Neural cell (in vitro differentiated cells): ENCODE results near the gene ZNF558. TPM values are rescaled to one million over a fixed set of nuclear protein-coding genes. Genes with fewer than 3 reads are reported as not detected.

Source experiments
- H2AFZ ChIP-seq: fragments of 200-600, 300-800 bp; sonication (generic), shearing (Covaris generic); 2 replicates; pipeline ENCODE4 v1.6.0; 2014; ENCODE audit warnings: low read depth, mild to moderate bottlenecking, antibody characterized with exemption, low read length, moderate library complexity
- H3F3A ChIP-seq: fragments of 200-600 bp; shearing (Covaris generic); 2 replicates; pipeline ENCODE4 v1.6.1; 2016; ENCODE audit warnings: mild to moderate bottlenecking, moderate library complexity, mixed read lengths, antibody characterized with exemption, low read length; ENCODE audit not compliant: insufficient read depth, poor library complexity, severe bottlenecking
- H3K27ac ChIP-seq: fragments of 200-600, 300-800 bp; sonication (generic), shearing (Covaris generic); 2 replicates; pipeline ENCODE4 v1.5.1; 2014; ENCODE audit warnings: mild to moderate bottlenecking, low read length, moderate library complexity
- H3K27me3 ChIP-seq: fragments of 300-800, 200-600 bp; sonication (generic), shearing (Covaris generic); 2 replicates; pipeline ENCODE4 v1.6.0; 2014; ENCODE audit warnings: mild to moderate bottlenecking, low read depth, low read length, moderate library complexity; ENCODE audit not compliant: insufficient read depth
- H3K36me3 ChIP-seq: fragments of 300-800, 200-600 bp; sonication (generic), shearing (Covaris generic); 2 replicates; pipeline ENCODE4 v1.5.1; 2014; ENCODE audit warnings: mild to moderate bottlenecking, antibody characterized with exemption, low read length, moderate library complexity; ENCODE audit not compliant: insufficient read depth
- H3K4me2 ChIP-seq: fragments of 300-800, 200-600 bp; sonication (generic), shearing (Covaris generic); 2 replicates; pipeline ENCODE4 v1.6.0; 2014; ENCODE audit warnings: mild to moderate bottlenecking, low read length
- H3K4me3 ChIP-seq: fragments of 300-800, 200-600 bp; sonication (generic), shearing (Covaris generic); 2 replicates; pipeline ENCODE4 v1.5.1; 2014; ENCODE audit warnings: mild to moderate bottlenecking, low read length, moderate library complexity
- H3K79me2 ChIP-seq: fragments of 200-600 bp; shearing (Covaris generic); replicated peaks from 2 replicates; pipeline ENCODE4 v1.6.0; 2014; ENCODE audit warnings: mild to moderate bottlenecking, low read length, moderate library complexity; ENCODE audit not compliant: insufficient read depth
- H3K9ac ChIP-seq: fragments of 300-800, 200-600 bp; sonication (generic), shearing (Covaris generic); 2 replicates; pipeline ENCODE4 v1.6.1; 2016; ENCODE audit warnings: mild to moderate bottlenecking, low read length, mixed read lengths
- H3K9me2 ChIP-seq: fragments of 200-600 bp; shearing (Covaris generic); 2 replicates; pipeline ENCODE4 v1.6.1; 2016; ENCODE audit warnings: mild to moderate bottlenecking, low read length, mixed read lengths; ENCODE audit not compliant: insufficient read depth
- H3K9me3 ChIP-seq: fragments of 200-600, 300-800 bp; sonication (generic), shearing (Covaris generic); 2 replicates; pipeline ENCODE4 v1.6.1; 2016; ENCODE audit warnings: mild to moderate bottlenecking, mixed run types, low read length, moderate library complexity, mixed read lengths
- H4K20me1 ChIP-seq: fragments of 200-600 bp; shearing (Covaris generic); 2 replicates; pipeline ENCODE4 v1.6.1; 2016; ENCODE audit warnings: mild to moderate bottlenecking, mixed run types; ENCODE audit not compliant: insufficient read depth
- EP300 ChIP-seq: fragments of 450-650 bp; conservative IDR thresholded peaks from 2 replicates; pipeline ENCODE4 v1.6.1; 2014; ENCODE audit warnings: antibody characterized with exemption, mild to moderate bottlenecking, moderate library complexity; ENCODE audit not compliant: poor library complexity, severe bottlenecking
- EZH2 ChIP-seq: fragments of 200-600, 300-800 bp; shearing (Covaris generic), sonication (generic); IDR thresholded peaks from 2 replicates; pipeline ENCODE4 v1.6.1; 2014; ENCODE audit warnings: antibody characterized with exemption, low read length, borderline replicate concordance, mild to moderate bottlenecking; ENCODE audit not compliant: insufficient read depth, poor library complexity, severe bottlenecking
- MXI1 ChIP-seq: fragments of 450-650 bp; conservative IDR thresholded peaks from 2 replicates; pipeline ENCODE4 v1.6.1; 2014; ENCODE audit warnings: antibody characterized with exemption, mild to moderate bottlenecking; ENCODE audit not compliant: poor library complexity, severe bottlenecking
- POLR2AphosphoS5 ChIP-seq: IDR thresholded peaks from 2 replicates; pipeline ENCODE4 v1.6.1; 2012
- RAD21 ChIP-seq: fragments of 450-650 bp; conservative IDR thresholded peaks from 2 replicates; pipeline ENCODE4 v1.6.1; 2014; ENCODE audit warnings: antibody characterized with exemption, mild to moderate bottlenecking, moderate library complexity
- SMC3 ChIP-seq: fragments of 450-650 bp; conservative IDR thresholded peaks from 2 replicates; pipeline ENCODE4 v1.6.1; 2014; ENCODE audit warnings: antibody characterized with exemption, mild to moderate bottlenecking, moderate library complexity; ENCODE audit not compliant: poor library complexity
- TAF1 ChIP-seq: IDR thresholded peaks from 2 replicates; pipeline ENCODE4 v1.6.1; 2012; ENCODE audit warnings: low read depth
- polyA plus RNA-seq: library from polyadenylated mRNA; depleted of rRNA; stranded (reverse); fragments of >200 nt; gene quantifications from 2 replicates; pipeline ENCODE4 v1.2.3, GENCODE V29; 2014
- TF ChIP-seq, protein P1 (sequence below): IDR thresholded peaks from 2 replicates; pipeline ENCODE4 v1.6.1; 2012; ENCODE audit warnings: borderline replicate concordance
- TF ChIP-seq, protein P2 (sequence below): fragments of 450-650 bp; IDR thresholded peaks from 2 replicates; pipeline ENCODE4 v1.5.1; 2014; ENCODE audit warnings: antibody characterized with exemption, mild to moderate bottlenecking, moderate library complexity; ENCODE audit not compliant: poor library complexity, severe bottlenecking

ZNF558 gene
- polyA plus RNA-seq, 1 donor from 2014 or later = 65.7 TPM

DNA sequence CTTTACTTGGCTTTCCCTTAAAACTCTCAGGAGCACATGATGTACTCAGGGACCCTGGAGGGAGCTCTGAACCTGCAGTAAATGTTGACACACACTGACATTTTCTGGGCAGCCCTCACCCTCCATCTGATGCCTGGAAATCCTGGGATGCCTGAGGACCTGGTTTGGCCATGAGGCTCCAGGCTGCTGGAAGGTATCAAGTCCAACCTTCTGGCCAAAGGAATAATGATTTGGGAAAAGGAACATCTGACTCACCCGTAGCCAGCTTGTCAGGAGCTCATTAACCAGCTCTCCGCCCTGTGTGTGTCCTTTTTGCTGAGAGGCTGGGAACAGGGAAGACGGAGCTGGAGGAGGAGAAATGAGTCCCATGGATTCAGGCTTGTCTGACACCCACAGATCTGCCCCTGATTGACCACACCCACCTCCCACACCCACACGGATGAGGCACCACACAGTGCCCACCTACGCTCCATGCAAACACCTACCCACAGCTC lies 10.3 kb downstream of the ZNF558 start:
- no peak overlapping the region for H3K4me2 ChIP-seq
- H3F3A ChIP-seq = no peaks in the 10 kb centered on the region
- peaks cover 4% of the 10 kb centered on the region for H3K9me3 ChIP-seq
- H3K27ac ChIP-seq = no peak overlapping the region
- H3K4me3 ChIP-seq = no peak overlapping the region
- no peak overlapping the region for H3K9ac ChIP-seq
- no peak for TF ChIP-seq EP300
- peaks cover 35% of the 10 kb centered on the region for H3K36me3 ChIP-seq
- H4K20me1 ChIP-seq = no peaks in the 10 kb centered on the region
- H3K27me3 ChIP-seq = no peaks in the 10 kb centered on the region
- H3K9me2 ChIP-seq = no peaks in the 10 kb centered on the region
- H3K79me2 ChIP-seq = no peaks in the 10 kb centered on the region
- H2AFZ ChIP-seq = no peak overlapping the region

DNA sequence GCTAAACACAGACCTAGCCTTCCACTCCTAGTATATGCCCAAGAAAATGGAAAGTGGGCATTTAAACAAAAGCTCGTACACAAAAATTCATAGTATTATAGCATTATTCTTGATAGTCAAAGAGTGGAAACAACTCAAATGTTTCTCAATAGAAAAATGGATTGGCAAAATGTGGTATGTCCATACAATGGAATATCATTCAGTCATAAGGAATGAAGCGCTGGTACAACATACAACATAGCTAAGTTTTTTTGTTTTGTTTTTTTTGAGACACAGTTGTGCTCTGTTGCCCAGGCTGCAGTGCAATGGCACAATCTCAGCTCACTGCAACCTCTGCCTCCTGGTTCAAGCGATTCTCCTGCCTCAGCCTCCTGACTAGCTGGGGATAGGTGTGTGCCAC lies 11.9 kb downstream of the ZNF558 start:
- TF ChIP-seq, protein P1, sequence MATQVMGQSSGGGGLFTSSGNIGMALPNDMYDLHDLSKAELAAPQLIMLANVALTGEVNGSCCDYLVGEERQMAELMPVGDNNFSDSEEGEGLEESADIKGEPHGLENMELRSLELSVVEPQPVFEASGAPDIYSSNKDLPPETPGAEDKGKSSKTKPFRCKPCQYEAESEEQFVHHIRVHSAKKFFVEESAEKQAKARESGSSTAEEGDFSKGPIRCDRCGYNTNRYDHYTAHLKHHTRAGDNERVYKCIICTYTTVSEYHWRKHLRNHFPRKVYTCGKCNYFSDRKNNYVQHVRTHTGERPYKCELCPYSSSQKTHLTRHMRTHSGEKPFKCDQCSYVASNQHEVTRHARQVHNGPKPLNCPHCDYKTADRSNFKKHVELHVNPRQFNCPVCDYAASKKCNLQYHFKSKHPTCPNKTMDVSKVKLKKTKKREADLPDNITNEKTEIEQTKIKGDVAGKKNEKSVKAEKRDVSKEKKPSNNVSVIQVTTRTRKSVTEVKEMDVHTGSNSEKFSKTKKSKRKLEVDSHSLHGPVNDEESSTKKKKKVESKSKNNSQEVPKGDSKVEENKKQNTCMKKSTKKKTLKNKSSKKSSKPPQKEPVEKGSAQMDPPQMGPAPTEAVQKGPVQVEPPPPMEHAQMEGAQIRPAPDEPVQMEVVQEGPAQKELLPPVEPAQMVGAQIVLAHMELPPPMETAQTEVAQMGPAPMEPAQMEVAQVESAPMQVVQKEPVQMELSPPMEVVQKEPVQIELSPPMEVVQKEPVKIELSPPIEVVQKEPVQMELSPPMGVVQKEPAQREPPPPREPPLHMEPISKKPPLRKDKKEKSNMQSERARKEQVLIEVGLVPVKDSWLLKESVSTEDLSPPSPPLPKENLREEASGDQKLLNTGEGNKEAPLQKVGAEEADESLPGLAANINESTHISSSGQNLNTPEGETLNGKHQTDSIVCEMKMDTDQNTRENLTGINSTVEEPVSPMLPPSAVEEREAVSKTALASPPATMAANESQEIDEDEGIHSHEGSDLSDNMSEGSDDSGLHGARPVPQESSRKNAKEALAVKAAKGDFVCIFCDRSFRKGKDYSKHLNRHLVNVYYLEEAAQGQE = no peak
- TF ChIP-seq SMC3 (no peak), RAD21 (no peak), EP300 (no peak), POLR2AphosphoS5 (no peak), TAF1 (no peak), MXI1 (no peak), EZH2 (no peak)
- TF ChIP-seq, protein P2, sequence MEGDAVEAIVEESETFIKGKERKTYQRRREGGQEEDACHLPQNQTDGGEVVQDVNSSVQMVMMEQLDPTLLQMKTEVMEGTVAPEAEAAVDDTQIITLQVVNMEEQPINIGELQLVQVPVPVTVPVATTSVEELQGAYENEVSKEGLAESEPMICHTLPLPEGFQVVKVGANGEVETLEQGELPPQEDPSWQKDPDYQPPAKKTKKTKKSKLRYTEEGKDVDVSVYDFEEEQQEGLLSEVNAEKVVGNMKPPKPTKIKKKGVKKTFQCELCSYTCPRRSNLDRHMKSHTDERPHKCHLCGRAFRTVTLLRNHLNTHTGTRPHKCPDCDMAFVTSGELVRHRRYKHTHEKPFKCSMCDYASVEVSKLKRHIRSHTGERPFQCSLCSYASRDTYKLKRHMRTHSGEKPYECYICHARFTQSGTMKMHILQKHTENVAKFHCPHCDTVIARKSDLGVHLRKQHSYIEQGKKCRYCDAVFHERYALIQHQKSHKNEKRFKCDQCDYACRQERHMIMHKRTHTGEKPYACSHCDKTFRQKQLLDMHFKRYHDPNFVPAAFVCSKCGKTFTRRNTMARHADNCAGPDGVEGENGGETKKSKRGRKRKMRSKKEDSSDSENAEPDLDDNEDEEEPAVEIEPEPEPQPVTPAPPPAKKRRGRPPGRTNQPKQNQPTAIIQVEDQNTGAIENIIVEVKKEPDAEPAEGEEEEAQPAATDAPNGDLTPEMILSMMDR = no peak
- H3K9me3 ChIP-seq = peaks cover 20% of the 10 kb centered on the region

DNA sequence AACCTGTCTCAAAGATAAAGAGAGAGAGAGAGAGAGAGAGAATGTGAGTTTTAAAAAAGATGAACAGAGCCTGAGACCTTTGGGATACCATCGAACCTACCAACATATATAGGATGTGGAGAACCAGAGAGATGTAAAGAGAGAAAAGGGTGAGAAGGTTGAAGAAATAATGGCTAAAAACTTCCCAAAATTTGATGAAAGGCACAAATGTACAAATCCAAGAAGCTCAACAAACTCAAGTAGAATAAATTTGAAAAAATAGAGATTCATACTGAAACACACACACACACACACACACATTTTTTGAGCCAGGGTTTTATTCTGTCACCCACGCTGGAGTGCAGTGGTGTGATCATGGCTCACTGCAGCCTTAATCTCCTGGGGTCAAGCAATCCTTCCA lies 16.3 kb downstream of the ZNF558 start:
- H3K9me3 ChIP-seq = peaks cover 48% of the 10 kb centered on the region
- H3K9ac ChIP-seq = no peak overlapping the region
- no peak for TF ChIP-seq POLR2AphosphoS5
- no peak for TF ChIP-seq TAF1
- TF ChIP-seq MXI1 = no peak
- TF ChIP-seq, protein P2 = no peak
- TF ChIP-seq EP300 = no peak
- TF ChIP-seq RAD21 = no peak
- TF ChIP-seq, protein P1 = no peak
- no peak for TF ChIP-seq SMC3
- no peak for TF ChIP-seq EZH2
- H4K20me1 ChIP-seq = no peaks in the 10 kb centered on the region
- no peaks in the 10 kb centered on the region for H3F3A ChIP-seq
- peaks cover 71% of the 10 kb centered on the region for H3K36me3 ChIP-seq
- H3K27me3 ChIP-seq = no peaks in the 10 kb centered on the region
- H2AFZ ChIP-seq = no peak overlapping the region
- no peaks in the 10 kb centered on the region for H3K9me2 ChIP-seq
- no peak overlapping the region for H3K27ac ChIP-seq
- H3K4me3 ChIP-seq = no peak overlapping the region
- H3K4me2 ChIP-seq = no peak overlapping the region
- no peaks in the 10 kb centered on the region for H3K79me2 ChIP-seq

More for the DNA sequence above, 11.9 kb downstream of the ZNF558 start:
- no peaks in the 10 kb centered on the region for H3K27me3 ChIP-seq
- H3K9ac ChIP-seq = no peak overlapping the region
- peaks cover 46% of the 10 kb centered on the region for H3K36me3 ChIP-seq
- no peaks in the 10 kb centered on the region for H4K20me1 ChIP-seq
- H3K4me2 ChIP-seq = no peak overlapping the region
- H2AFZ ChIP-seq = no peak overlapping the region
- no peak overlapping the region for H3K27ac ChIP-seq
- H3F3A ChIP-seq = no peaks in the 10 kb centered on the region
- no peak overlapping the region for H3K4me3 ChIP-seq
- H3K79me2 ChIP-seq = no peaks in the 10 kb centered on the region
- H3K9me2 ChIP-seq = no peaks in the 10 kb centered on the region
